ENCODE measurements around the gene FDXR.
"Not testable (repeated sequence)": the region's sequence is repeated elsewhere in the genome, so short reads cannot be mapped to it uniquely, and the experiment has no call there.

The FDXR gene

DNA sequence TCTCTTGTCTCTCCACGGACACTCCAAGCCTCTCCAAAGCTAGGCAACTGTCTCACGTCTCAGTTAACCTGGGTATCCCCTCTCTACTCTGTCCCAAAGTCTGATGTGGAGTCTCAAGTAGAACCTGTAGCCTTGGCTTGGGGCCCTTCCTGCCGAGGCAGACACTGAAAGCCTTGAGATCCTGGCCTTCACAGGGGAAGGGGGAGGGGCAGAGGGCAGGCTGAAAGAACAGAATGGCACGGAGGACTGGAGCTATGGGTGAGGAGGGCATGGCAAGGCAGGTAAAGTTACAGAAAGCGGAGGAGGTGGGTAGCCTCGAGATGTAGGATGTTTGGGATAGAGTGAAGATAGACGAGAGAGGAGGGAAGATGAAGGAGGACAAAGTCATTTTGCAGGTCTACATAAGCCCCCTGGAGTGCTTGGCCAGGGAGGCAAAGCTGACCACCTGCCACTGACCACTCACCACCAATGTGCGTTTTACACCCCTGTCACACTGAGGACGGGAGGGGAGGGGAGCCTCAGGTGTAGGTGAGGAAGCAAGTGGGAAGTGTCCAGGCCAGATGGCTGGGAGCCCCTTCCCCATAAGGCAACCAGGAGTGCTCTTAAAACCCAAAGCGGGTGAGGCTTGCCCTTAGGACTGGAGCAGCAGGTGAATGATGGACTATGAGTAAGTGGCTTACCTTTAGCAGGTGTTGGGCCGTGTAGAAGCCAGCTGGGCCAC, 1.3 kb downstream of the FDXR start:
- DNase-seq (ENCODE audit: low spot score) = no peak

DNA sequence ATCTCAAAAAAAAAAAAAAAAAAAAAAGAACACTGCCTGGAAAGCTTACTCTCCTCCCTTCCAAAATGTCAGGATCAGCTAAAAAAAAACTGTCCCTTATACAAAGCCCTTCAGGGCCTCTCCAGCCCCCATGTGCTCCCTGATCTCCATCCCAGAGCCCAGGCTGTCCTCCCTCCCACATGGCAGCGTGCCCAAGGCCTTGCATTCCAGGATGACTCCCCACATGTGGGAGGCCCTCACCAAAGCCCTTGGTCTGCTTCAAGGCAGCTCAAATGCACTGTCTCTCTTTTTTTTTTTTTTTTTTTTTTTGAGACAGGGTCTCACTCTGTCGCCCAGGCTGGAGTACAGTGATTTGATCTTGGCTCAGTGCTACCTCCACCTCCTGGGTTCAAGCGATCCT, 2.3 kb downstream of the FDXR start:
- DNase-seq (ENCODE audit: low spot score) = no peak

DNA sequence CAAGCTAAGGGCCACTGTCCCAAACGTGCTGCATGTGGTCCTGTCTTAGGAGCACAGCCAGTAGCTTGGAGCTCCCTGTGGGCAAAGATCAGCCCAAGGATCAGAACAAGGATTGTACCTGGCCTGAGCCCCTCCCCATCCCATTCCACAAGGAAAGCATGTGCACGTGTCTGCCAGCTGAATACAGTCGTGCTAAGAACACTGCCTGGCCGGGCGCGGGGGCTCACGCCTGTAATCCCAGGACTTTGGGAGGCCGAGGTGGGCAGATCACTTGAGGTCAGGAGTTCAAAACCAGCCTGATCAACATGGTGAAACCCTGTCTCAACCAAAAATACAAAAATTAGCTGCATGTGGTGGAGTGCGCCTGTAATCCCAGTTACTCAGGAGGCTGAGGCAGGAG, 2.8 kb downstream of the FDXR start:
- DNase-seq (ENCODE audit: low spot score) = not testable (repeated sequence)

DNA sequence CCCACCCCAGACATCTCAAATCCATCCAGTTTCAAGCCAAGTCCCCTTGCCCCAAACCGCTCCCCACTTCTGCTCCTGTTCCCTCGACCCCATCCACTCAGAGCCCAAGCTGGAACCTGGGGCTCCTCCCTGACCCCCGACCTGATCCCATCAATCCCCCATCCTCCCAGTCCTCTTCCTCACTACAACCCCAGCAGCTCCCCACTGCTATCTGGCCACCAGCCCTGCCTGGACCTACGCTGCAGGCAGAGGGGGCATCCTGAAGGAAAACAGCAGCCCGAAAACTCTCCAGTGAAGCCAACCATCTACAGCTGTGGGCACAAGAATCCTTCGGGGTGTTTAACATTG, 3.9 kb downstream of the FDXR start:
- no peak for DNase-seq (ENCODE audit: low spot score)

DNA sequence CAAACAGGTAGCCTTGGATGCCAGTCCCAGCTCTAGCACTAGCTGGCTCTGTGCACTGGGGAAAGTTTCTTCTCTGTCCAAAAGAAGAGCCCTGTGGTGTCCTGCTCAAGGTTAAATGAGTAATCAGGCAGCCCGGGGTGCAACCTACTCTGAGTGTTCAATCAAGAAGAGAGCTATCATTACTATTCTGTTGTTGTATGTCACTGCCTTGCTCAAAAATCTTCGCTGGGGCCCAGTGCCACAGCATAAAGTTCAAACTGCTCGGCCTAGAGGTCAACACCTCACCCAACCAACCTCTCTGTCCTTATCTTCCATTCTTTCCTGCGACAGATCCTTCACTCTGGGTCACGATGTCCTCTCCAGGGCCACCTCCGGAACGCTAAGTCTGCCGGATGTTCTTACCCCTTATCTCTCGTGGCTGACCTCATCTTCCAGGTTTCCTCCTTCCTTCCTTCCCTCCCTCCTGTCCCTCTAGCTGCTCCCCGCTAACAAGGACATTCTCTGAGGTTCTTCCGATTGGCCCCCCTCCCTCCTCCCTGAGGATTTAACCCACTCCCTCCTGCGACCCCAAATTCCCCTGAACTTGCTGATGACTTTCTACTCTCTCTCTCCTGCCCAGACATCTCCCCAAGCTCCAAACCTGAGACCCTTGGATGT, 4.4 kb downstream of the FDXR start:
- no peak for DNase-seq (ENCODE audit: low spot score)

DNA sequence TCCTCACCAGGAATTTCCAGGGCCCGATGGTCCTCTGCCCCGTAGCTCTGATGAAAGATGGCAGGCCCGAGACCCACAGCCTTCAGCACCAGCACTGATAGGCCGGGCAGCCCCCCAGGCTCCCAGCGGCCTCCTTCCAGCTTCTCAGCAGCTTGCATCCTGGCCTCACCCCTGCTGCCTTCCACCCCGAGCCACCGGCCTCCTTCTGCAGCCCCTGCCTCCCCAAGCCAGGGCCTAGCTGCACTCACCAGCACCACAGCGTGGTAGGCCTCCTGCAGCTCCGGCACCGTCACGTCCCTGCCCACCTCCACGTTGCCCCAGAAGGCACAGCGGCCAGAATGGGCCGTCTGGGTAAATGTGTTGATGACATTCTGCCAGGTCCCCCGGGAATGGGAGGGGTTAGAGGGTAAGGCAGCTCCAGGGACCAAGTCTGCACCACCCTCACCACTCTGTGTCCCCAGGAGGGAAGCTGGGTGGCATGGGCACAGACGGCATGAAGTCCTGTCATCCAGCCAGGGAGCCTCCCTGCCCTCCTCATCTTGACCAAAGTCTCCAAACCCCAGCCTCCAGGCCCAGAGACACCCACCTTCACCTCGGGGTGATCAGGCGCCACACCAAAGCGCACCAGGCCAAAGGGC, 6.5 kb downstream of the FDXR start:
- DNase-seq (ENCODE audit: low spot score) = no peak

DNA sequence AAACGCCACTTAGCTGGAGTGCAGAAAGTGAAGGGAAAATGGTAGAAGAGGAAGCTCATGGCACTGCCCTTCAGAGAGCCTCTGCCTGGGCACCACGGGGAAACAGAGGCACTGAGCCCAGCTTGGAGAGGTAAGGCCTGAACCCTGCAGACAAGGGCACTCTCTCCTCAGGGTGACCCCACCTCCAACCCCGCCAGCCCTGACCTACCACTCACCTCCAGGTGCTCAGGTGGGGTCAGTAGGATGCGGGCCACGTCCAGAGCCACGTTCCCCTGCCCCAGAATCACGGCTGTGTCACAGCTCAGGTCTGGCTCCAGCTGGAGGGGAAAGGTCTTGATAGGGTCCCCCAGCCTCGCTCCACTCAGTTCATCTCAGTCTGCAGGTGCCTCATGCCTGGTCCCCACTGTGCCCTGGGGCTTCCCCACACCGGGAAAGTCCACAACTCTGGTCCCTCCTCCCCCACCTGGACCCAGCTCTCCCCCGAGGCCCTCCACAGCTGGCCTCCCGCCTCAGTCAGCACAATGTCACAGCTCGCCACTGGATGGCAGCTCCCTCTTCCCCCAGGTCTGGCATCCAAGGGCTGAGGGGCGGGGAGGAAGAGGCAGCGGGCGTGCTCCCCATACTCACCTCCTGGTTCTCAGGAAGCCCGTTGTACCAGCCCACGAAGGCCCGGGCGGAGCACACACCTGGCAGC, 7.1 kb downstream of the FDXR start:
- no peak for DNase-seq (ENCODE audit: low spot score)

DNA sequence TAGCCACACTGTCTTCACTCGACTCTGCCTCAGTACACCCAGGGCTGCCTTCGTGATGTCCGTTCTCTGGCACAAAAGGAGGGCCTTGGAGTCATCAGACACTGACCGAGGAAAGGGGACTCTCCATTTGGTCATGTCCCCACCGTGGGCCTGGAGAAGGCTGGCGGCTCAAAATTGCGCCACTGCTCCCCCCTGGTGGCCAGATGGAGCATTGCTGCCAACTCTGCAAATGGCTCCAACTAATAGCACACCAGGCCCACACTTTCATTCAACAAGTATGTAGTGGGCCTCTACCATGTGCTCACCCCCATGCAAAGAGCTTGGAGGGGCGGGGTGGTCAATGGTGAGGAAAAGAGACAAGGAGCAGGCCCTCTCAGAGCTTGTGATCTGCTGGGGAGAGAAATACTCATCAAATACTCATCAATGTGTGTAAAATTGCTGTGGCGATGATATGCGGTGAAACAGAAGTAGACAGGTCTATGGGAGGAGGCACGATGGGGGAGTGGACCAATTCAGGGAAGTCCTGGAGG, 7.9 kb downstream of the FDXR start:
- DNase-seq (ENCODE audit: low spot score) = peak; percentile 86

DNA sequence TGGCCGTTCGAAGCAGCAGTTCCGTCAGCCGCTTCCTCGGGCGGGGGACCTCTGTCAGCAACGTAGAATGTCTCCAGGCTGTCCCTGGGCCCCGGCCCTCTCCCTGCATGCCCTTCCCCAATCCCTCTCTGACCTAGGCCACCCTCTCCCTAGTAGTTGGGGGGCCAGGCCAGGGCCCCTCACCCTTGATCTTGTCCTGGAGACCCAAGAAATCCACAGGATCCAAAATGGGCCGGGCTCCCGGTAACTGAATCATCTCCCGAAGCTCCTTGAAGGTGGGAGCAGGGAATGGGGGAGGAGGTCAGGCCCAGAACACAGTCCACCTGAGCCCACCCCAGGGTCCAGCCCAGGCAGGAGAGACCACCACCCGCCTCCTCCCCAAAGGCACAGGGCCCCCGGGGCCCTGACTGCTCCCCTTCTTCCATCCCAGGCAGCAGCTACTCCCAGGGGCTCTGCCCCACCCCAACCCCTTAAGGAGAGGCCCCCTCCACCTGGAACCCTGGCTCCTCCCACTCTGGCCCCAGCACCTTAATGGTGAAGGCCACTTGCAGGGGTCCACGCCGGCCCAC, 8.4 kb downstream of the FDXR start:
- DNase-seq (ENCODE audit: low spot score) = no peak

DNA sequence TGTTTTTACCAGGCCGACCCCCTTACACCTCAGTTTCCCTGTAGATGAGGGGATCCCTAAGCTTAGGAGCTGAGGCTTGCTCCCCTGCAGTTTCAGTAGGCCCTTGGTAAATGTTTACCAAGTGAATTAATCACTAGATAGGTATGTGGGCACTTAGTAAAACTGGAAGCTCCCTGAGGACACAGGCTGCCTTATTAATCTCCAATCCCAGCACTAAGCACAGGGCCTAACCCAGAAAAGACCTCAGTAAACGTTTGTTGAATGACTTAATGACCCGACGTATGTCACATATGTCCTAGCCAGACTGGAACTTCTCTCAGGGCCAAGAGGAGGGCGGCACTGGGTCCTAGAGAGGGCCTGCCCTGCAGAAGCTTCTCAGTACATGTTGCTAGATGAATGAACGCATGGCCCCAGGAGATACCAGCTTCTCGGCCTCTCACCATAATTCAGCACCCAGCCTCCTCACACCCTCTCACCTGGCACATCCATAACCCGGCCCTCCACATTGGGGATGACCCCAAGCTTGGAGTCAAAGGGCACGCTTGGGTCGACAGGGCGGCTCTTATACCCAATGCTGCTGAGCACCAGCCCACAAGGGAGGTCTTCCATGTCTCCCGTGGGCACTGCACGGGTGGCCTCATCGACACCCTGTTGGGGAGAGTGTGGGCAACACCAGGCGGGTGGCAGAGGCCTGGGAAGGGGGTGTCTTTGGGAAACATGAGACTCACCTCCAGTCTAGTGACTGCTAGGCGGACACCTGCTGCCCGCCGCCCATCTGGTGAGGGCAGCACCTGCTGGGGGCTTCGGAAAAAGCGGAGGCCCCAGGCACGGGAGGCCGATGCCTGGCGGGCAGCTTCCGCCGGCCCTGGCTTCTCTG, 9.1 kb downstream of the FDXR start:
- DNase-seq (ENCODE audit: low spot score) = no peak

DNA sequence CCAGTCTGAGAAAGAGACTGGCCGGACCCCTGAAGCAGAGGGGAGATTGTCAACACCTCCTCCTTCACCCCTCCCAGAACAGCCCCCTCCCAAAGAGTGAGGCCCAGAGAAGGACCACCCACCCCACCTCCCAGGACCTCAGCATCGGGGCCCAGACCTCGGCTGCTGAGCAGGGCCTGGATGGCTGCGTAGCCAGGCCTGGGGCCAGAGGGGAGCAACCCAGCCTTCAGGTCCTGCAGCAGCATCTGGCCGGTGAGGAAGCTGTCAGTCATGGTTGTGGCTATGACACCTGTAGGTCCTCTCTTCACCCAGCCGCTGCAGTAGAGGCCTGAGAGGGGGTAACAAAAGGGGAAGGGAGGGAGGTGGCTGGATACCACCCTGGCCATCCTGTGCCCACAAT, 9.9 kb downstream of the FDXR start:
- DNase-seq (ENCODE audit: low spot score) = no peak

DNA sequence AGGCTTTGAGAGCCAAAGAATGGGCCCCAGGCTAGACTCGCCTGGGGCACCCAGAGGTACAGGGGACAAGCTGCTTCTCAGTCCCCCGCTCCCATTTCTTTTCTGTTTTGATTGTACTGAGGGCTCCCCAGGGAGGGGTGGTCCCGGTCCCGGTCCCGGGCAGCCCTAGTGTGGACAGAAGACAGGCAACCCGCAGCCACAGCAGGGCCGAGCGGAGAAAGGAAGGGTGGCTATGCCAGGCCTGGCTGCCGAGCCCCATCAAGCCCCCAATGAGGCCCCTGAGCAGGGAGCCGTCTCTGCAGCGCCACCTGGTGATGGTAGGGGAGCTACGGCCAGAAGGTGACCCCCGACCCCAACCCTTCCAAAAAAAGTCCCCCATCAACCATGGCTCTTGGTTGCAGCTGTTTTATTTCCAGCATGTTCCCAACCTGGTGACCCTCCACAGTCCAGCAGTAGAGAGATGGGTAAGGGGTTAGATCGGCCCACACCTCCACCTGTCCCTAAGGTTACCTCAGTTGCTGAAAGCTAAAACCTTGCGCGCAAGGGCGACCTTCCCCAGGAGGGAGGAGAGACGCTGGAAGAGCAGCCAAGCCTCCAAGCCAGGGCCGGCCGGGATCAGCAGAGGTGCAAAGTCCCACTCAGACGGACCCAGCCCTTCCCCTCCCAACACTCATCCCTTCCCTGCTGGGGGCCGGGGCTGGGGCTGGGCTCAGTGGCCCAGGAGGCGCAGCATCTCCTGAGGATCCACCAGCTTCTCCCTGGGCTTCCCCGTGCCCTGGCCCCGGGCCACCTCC, 10.5 kb downstream of the FDXR start:
- DNase-seq (ENCODE audit: low spot score) = peak; percentile 76

DNA sequence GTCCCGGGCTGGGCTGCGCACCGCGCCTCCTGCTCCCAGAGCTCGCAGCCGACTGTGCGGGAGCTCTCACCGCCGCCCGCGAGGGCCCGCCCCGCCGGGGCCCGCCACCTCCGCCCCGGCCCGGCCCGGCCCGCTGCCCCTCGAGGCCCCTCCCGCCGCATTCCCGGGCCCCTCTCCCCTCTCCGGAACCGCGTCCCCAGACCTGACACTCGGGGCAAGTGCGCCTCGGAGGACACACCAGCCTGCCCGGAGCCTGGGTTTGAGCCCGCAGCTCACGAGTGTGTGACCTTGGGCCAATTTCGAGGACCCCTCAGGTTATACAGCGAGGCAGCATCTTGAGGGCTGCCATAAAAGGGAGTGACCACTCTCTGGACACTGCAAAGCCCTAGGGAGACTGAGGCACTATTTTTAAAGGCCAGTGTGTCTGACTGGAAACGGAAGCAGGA, 11.1 kb downstream of the FDXR start:
- no peak for DNase-seq (ENCODE audit: low spot score)

DNA sequence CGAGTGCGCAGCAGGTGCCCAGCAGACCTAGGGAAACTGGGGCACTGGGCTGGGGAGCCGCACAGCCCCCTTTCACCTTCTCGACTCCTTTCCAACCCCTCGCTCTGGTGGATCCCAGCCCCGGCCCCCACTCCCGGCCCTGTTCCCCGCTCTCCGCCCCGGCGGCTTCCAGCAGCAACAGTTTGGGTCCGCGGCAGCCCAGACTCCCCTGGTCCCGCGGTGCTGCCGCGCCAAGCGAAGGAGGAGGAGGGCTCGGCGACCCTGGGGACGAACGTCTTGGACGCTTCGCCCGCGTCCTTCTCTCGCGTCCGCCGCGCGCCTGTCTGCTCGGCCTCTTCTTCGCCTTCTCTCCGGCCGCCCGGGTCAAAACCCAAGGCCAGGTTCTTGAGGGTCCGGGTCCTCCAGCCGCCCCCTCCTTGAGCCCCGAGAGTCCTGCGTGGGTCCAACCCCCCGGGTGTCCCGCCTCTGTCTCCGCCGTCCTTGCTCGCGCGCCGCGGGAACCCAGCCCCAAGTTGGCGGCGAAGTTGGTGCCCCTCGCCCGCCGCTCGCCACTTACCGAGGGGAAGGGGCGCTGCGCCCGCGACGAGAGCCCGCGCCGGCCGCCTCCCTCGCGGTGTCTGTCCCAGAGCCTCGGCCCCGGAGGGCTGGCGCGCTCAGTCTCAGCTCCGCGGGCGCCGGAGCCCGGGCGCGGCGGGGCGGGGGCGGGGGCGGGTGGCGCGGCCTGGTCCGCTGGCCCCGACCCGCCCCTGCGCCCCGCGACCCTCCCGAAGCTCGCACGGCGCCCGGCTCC, 11.7 kb downstream of the FDXR start:
- DNase-seq (ENCODE audit: low spot score) = no peak

DNA sequence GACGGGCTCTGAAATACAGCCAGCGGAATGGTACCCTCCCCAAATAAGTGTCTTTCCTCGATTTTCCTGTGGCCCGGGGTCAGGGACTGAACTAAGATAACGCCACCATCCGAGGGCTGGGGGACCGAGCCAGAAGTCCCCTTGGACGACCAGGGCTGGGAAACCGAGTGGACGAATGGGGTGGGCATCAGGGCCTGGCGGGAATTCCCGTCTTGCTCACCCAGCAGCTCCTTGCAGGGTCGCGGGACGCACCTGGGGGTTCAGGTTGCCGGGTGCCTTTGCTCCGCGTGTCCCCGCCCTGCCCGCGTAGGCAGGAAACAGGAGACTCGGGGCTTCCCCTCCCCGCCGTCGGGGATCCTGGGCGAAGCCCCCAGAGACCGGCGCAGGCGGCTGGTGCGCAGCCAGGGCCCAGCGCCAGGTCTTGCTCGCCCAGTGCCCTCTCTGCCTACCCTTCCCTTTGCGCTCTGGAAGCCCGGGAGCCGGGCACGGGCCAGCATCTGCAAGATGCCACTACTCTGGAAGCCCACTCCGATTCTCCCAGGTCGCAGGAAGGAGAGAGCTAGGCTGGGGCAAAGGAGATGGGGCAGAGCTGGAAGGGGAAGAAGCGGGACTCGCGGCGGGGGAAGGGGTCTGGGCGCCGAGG, 12.4 kb downstream of the FDXR start:
- no peak for DNase-seq (ENCODE audit: low spot score)

DNA sequence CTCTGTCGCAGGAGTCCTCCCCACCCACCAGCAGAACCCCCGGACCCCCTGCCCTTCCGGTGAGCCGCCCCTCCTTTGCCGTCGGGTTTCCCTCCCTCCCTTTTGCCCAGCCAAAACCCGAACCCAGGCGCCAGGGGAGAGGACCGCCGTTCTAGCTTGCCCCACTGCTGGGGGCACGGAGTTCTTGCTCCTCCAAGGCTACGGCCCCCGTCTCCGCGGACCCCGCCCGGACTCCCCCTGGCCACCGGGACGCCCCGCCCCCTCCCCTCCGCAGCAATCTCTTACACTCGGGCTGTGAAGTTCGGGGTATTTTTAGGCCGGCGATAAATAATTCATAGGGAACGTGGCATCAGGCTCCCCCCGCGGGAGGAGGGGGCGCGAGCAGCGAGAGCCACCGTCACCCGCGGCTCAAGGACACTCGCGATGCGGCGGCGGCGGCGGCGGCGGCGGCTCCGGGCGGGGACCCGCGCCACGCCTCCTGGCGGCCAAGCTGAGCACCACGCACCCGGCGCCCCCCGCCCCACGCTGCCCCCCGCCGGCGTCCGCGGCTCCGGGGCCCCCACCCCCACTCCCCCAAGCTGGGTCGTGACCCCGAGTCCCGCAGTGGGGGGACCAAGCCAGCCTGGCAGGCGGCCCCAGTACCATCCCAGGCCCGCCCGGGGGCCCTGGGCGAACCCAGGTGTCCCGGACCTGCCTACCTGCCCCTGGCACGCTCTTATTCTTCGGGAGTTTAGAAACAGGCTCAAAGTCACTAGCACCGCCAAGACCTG, 13.2 kb downstream of the FDXR start, which contains the start of gene GRIN2C:
GRIN2C (minus strand) TSS at position 427 of the 770 bp plus-strand sequence. CDS start 4,793 bp downstream, outside the sequence.
- DNase-seq (ENCODE audit: low spot score) = no peak

DNA sequence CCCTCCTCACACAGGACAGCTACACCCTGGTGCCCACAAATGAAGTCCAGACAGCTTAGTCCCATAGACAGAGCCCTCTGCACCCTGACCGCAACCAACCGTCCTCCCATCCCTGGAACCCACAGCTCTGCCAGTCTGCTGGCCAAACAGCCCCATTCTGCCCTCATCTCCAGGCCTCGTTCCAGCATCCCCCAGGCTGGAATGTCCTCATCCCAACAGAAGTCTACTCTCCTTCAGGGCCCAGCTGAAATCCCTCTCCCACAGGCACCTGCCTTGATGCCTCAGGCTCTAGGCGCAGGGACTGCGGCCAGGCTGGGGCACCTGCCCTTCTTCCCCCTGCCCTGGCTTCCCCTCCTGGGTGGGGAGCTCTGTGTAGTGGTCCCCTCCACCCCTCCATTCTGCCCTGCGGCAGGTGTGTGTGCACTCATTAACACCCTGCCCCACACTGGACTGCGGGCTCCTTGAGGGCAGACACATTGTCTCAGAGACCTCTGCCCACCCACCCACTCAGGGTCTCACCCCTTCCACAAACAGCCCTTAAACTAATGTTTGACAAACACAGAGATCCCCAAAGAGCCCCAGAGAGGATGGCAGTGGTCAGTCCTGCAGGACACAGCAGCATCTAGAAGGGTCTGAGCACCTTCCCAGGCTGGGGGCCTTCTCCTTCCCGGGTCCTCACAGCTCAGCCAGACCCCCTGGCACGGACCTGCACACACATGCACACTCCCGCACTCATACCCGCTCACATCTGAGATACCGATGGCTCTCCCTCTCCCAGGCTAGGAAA, 13.9 kb downstream of the FDXR start:
- no peak for DNase-seq (ENCODE audit: low spot score)

All from Ammon's horn (tissue), 1 donor.